Sigmoid colon (tissue), 4 donors: ENCODE data around the gene NPPC.

Experiments used
- EP300 ChIP-seq, 4 donors: sonication (generic); formaldehyde crosslinking; IDR thresholded peaks; one replicate each; pipeline ENCODE4 v1.6.1; 2017; ENCODE audit warnings: antibody characterized with exemption in 4 of 4
- POLR2A ChIP-seq, 2 donors: fragments of 450-650 bp; IDR thresholded peaks; one replicate each; pipeline ENCODE4 v1.6.1; 2016; ENCODE audit warnings: antibody characterized with exemption in 2 of 2, mild to moderate bottlenecking in 2 of 2, moderate library complexity in 2 of 2
- POLR2AphosphoS5 ChIP-seq, 4 donors: sonication (generic); formaldehyde crosslinking; IDR thresholded peaks; one replicate each; pipeline ENCODE4 v1.6.1; 2017; ENCODE audit warnings: antibody characterized with exemption in 4 of 4
- TF ChIP-seq, protein P1 (sequence below), 4 experiments: fragments of 450-650 bp in 3 of 4; fragments of 200-600 bp in 1 of 4; IDR thresholded peaks; one replicate each; pipeline ENCODE4 v1.5.1; 2016 to 2019; ENCODE audit warnings: antibody characterized with exemption in 4 of 4, mild to moderate bottlenecking in 3 of 4, moderate library complexity in 2 of 4

DNA sequence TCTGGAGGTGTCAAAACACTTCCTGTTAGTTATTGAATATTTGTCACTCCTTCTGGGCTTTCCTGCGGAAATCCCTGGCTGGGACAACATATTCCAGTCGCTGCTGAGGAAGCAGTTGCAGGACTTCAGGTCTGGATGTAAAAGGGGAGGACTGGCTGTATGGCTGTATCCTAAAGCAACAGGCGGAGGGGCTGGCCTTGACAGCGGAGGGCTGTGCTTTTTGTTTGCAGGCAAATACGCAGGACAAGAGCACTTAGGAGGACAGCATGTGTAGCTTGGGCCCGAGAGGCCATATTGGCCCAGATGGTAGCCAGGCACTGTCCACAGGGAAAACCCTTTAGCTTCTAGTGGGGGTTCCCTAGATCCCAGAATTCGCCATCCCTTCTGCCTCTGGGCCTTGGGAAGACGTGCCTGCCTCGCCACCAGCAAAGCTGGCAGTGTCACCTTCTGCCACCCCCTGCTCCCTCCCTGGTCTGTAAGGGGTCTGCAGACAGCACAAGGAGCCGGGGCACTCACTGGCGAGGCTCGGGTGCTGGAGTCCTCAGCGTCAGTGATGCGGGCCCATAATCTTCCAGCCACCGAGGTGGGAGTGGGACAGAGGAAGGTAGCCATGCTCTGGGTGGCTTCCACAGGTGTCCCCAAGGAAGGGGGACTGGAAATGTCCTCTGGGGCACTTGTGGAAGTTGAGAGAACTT, 6.7 kb downstream of the NPPC start:
- TF ChIP-seq EP300 (IDR thresholded peaks at IDR 0.05) = no peak
- TF ChIP-seq, protein P1, sequence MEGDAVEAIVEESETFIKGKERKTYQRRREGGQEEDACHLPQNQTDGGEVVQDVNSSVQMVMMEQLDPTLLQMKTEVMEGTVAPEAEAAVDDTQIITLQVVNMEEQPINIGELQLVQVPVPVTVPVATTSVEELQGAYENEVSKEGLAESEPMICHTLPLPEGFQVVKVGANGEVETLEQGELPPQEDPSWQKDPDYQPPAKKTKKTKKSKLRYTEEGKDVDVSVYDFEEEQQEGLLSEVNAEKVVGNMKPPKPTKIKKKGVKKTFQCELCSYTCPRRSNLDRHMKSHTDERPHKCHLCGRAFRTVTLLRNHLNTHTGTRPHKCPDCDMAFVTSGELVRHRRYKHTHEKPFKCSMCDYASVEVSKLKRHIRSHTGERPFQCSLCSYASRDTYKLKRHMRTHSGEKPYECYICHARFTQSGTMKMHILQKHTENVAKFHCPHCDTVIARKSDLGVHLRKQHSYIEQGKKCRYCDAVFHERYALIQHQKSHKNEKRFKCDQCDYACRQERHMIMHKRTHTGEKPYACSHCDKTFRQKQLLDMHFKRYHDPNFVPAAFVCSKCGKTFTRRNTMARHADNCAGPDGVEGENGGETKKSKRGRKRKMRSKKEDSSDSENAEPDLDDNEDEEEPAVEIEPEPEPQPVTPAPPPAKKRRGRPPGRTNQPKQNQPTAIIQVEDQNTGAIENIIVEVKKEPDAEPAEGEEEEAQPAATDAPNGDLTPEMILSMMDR (IDR thresholded peaks at IDR 0.05) = no peak
- no peak for TF ChIP-seq POLR2A (IDR thresholded peaks at IDR 0.05)
- TF ChIP-seq POLR2AphosphoS5 (IDR thresholded peaks at IDR 0.05) = no peak
